ENCODE data around the gene CERCAM.

DNA sequence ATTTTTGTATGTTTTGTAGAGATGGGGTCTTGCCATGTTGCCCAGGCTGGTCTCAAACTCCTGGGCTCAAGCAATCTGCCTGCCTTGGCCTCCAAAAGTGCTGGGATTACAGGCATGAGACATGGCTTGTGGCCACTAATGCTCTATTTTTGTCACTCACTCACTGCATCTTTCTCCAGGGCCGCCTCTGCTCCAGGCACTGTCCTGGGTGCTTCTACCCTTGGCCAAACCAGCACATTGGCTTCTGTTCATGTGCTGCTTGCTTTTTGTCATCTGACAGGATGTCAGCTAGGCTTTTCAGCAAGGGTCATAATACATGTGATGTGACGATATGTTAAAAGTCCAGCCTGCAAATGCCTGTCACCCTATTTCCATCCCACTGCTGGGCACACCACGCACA lies 38.4 kb downstream of the CERCAM start:
- TF ChIP-seq EZH2 (IDR thresholded peaks at IDR 0.05; ENCODE audit: insufficient read depth, poor library complexity, severe bottlenecking) (no peak), EZH2phosphoT487 (IDR thresholded peaks at IDR 0.05; ENCODE audit: insufficient read depth, low read depth) (no peak)
